ENCODE results near the gene ATP6AP2.
"Not testable (repeated sequence)": the region's sequence is repeated elsewhere in the genome, so short reads cannot be mapped to it uniquely, and the experiment has no call there.

Gene ATP6AP2

DNA sequence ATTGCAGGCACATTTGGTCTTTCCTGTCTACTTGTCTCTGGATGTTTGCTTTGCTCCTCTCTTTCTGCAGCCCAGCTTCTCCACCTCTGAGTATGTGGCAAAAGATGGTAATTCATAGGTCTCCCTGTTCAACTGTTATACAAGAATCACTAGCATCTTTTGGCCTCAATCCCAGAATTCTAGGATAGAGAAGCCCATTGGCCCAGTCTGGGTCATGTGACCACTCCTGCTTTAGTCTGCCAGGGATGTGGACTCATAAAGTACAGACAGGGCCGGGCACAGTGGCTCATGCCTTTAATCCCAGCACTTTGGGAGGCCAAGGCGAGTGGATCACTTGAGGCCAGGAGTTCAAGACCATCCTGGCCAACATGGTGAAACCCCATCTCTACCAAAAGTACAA lies 5.4 kb upstream of the ATP6AP2 start:
- not testable (repeated sequence) for DNase-seq (ENCODE audit: low read depth, low spot score)

- no peak for DNase-seq (ENCODE audit: low read depth, low spot score)
Observed at GRCh38 chrX:40576291-40576690, 4.5 kb upstream of the ATP6AP2 start.

GRCh38 chrX:40578039-40578695 lies 2.6 kb upstream of the ATP6AP2 start:
- DNase-seq (ENCODE audit: low read depth, low spot score): no peak

DNA sequence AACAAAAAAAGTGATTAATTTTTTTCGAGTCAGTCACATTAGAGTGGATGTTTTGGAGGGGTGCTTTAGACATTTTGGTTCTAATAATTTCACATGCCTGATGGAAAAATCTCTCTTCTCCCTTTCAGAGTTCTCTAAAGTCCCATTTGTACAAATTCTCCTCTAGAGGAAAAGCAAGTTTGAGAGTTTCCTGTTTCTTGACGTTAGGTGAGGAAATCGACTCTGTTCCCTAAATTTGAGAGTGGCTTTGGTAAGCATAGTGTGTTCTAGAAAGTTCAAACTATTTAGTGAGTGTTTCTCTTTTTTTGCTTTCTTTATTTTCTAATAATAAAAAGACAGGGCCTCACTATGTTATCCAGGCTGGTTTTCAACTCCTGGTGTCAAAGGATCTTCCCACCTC lies 1.6 kb upstream of the ATP6AP2 start:
- DNase-seq (ENCODE audit: low read depth, low spot score): no peak

GRCh38 chrX:40579900-40580536 lies 752 bp upstream of the ATP6AP2 start:
- no peak for DNase-seq (ENCODE audit: low read depth, low spot score)

DNA sequence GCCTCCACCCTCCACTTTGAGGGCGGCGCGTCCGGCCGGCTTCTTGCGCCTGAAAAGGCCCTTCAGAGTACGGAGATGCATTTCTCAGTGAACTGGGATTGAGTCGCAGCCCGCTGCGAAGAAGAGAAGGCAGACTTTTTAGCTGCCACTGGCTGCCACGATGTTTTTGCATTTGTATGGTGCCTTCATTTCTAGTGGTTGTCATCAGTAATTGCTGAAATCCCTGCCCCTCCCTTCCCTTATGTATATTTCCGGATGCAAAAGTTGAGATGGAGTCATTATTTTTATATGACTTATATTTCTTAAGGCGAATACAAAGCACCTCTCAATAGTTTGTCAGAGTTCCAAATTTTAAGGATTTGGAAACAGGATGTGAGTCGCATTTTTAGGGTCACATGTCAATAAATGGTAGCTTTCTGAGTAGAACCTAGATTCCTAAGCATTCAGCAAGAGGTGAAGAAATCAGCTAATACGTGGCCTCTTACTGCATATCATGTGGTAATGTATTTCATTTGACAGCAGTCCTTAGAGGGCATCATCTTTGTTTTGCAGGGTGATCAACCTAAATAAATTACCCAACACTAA lies 658 bp downstream of the ATP6AP2 start:
- no peak for DNase-seq (ENCODE audit: low read depth, low spot score)

DNA sequence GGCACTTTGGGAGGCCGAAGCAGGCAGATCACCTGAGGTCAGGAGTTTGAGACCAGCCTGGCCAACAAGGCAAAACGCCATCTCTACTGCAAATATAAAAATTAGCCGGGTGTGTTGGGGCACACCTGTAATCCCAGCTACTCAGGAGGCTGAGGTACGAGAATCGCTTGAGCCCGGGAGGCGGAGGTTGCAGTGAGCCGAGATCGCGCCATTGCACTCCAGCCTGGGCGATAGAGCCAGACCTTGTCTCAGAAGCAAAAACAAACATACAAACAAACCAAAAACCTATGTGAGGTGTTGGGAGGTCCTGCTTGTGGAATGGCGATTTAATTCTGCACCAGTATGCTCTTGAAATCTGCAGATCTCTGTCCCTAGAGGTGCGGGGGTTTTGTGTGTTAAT lies 1.4 kb downstream of the ATP6AP2 start:
- DNase-seq (ENCODE audit: low read depth, low spot score): not testable (repeated sequence)

GRCh38 chrX:40582811-40583210 lies 2.0 kb downstream of the ATP6AP2 start:
- no peak for DNase-seq (ENCODE audit: low read depth, low spot score)

DNA sequence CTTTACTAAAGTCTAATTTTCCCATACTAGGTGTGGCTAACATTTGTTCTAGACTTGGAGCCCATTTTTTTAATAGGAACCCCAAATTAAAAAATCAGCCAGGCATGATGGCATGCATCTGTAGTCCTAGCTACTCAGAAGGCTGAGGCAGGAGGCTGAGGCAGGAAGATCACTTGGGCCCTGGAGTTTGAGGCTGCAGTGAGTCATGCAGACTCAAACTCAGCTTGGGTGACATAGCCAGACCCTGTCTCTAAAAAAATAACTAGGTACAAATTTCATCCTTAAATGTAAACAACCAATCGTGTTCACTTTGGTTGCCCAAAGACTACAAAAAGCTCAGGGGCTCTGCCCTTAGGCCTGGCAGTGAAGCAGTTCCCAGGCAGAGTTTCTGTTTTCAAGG lies 6.9 kb downstream of the ATP6AP2 start:
- not testable (repeated sequence) for DNase-seq (ENCODE audit: low read depth, low spot score)

DNA sequence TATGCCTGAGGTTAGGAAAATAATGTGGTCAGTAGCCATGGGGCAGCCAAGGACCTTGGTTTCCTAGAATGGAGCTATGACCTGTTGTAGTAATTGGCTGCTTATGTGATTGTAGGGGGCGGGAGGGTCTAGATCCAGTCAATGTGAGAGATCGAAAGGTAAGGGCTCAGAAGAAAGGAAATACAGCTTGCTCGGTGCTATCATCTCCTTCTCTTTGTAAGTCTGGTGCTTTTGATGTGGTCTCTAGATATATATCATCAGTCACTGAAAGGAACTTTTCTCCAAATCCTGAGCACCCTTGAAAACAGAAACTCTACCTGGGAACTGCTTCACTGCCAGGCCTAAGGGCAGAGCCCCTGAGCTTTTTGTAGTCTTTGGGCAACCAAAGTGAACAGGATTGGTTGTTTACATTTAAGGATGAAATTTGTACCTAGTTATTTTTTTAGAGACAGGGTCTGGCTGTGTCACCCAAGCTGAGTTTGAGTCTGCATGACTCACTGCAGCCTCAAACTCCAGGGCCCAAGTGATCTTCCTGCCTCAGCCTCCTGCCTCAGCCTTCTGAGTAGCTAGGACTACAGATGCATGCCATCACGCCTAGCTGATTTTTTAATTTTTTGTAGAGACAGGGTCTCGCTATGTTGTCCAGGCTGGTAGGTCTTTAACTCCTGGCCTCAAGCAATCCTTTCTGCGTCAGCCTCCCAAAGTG lies 9.0 kb downstream of the ATP6AP2 start:
- not testable (repeated sequence) for DNase-seq (ENCODE audit: low read depth, low spot score)

- no peak for DNase-seq (ENCODE audit: low read depth, low spot score)
Observed at GRCh38 chrX:40603446-40603845, 22.7 kb downstream of the ATP6AP2 start.

- no peak for DNase-seq (ENCODE audit: low read depth, low spot score)
Observed at GRCh38 chrX:40607381-40607780, 26.6 kb downstream of the ATP6AP2 start.

GRCh38 chrX:40612511-40612910 lies 31.7 kb downstream of the ATP6AP2 start:
- DNase-seq (ENCODE audit: low read depth, low spot score): no peak

DNA sequence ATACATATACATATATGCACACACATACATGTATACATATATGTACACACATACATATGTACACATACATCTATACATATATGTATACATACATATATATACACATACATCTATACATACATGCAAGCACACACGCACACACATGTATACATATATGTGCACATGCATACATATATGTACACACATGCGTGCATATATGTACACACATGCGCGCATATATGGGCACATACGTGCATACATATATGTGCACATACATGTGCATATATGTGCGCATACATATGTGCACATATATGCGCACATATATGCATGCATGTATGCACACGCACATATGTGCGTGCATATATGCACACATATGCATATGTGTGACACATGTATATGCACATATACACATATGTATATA lies 35.2 kb downstream of the ATP6AP2 start:
- DNase-seq (ENCODE audit: low read depth, low spot score): no peak

DNA sequence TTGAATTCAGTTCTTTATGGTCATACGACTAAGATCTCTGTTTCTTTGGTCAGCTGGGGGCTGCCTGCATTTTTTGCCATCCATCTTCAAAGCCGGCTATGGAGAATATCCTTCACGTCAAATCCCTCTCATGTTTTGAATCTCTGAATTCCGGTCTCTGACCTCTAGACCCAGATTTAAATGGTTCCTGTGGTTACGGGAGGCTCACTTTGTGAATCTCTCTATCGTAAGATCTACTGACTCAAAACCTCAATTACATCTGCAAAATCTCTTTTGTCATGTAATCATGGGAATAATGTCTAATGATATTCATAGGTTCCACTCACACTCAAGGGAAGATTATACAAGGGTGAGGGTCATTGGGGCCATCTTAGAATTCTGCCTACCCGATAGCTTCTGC lies 36.8 kb downstream of the ATP6AP2 start:
- DNase-seq (ENCODE audit: low read depth, low spot score): no peak

DNA sequence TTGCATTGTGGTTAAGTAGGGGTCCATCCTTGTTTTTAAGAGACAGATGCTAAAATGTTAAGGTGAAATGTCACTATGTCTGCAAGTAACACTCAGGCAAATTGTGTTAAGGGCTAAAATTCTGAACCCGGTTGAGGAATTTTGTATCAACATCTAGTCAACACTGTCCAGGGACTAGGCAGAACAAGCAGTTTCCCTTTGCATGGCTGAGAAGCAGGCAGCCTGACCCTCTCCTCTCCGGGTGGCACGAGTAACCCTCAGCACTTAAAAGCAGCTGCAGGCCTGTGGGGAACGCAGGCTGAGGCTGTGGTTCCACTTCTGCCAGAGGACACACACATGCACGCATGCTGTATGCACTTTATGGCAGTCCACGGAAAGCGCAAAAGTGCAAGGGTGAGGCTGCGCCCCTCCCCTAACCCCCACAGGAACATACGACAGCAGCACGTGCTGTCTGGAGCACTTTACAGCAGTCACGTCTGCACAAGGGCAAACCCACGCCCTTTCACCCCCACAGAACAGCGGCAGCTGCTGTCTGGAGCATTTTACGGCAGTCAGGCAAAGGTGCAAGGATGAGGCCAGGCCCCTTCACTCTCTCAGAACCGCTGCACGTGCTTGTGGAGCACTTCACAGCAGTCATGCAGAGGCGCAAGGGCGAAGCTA lies 41.8 kb downstream of the ATP6AP2 start:
- no peak for DNase-seq (ENCODE audit: low read depth, low spot score)

DNA sequence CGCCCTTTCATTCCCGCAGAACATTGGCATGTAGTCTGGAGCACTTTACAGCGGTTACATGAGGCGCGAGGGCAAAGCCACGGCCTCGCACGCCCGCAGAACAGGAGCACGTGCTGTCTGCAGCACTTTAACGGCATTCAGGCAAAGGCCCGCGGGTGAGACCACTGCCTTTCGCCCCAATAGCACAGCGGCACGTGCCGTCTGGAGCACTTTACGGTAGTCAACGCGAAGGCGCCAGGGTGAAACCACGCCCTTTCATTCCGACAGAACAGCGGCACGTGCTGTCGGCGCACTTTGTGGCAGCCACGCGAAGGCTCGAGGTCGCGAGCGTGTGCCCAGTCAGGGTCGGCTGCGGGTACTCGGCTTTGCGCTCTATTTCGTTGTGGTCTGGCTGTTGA lies 42.4 kb downstream of the ATP6AP2 start, which contains the start of gene MPC1L:
TSS of gene MPC1L (plus strand) at position 290 of the 398 bp plus-strand sequence. CDS start 138 bp downstream, outside the sequence.
- no peak for DNase-seq (ENCODE audit: low read depth, low spot score)

DNA sequence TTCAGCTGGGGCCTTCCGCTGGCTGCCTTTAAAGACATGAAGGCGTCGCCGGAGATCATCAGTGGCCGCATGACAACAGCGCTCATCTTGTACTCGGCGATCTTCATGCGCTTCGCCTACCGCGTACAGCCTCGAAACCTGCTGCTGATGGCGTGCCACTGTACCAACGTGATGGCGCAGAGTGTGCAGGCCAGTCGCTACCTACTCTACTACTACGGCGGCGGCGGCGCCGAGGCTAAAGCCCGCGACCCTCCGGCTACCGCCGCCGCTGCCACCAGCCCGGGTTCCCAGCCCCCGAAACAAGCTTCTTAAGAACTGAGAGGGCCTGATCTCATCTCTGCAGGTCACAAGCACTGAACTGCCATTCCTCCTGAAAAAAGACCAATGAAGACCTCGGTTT lies 42.9 kb downstream of the ATP6AP2 start:
- no peak for DNase-seq (ENCODE audit: low read depth, low spot score)

GRCh38 chrX:40625294-40625693 lies 44.5 kb downstream of the ATP6AP2 start:
- no peak for DNase-seq (ENCODE audit: low read depth, low spot score)

- no peak for DNase-seq (ENCODE audit: low read depth, low spot score)
Observed at GRCh38 chrX:40628506-40628905, 47.7 kb downstream of the ATP6AP2 start.

- no peak for DNase-seq (ENCODE audit: low read depth, low spot score)
Observed at GRCh38 chrX:40632199-40632598, 51.4 kb downstream of the ATP6AP2 start.

DNA sequence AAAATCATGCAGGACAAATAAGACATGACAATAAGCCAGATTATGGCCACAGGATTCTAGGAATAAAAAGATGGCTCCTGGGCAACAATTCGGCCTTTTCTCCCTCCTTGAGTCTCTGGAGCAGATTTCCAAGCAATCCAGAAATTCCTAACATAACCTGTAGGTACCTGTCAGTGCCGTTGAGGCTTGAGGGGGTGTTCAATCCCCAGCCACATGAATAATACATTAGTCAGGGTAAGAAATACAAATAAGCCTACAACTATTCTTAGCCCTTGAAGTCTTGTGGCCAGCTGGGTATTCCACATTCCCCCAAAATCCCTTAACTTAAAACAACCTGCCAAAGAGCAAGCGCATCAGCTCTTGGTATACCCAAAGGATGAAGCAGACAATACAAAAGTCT lies 56.9 kb downstream of the ATP6AP2 start:
- DNase-seq (ENCODE audit: low read depth, low spot score): no peak
